Midbrain (tissue), 1 donor: Measurements from ENCODE around the gene SERINC3.

ENCODE experiments used
- DNase-seq: peaks from one replicate; lab custom pipeline; 2025; lab: John Stamatoyannopoulos, UW

SERINC3 gene

DNA sequence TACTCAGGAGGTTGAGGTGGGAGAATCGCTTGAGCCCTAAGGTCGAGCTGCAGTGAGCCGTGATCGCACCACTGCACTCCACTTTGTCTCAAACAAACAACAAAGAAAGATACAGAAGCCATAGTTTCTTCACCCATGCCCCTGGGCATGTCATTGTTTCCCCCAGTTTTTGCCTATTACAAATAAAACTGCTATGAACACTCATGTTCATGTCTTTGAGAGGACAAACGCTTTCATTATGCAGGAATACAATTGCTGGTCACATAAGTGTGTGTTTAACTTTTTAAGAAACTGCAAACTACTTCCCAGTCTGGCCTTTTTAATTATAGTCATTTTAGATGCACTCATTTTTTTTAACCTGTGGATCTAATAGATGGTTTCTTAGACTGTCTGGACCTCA, 58.4 kb downstream of the SERINC3 start:
- DNase-seq: no peak

GRCh38 chr20:44461803-44462174, 60.1 kb downstream of the SERINC3 start:
- no peak for DNase-seq

DNA sequence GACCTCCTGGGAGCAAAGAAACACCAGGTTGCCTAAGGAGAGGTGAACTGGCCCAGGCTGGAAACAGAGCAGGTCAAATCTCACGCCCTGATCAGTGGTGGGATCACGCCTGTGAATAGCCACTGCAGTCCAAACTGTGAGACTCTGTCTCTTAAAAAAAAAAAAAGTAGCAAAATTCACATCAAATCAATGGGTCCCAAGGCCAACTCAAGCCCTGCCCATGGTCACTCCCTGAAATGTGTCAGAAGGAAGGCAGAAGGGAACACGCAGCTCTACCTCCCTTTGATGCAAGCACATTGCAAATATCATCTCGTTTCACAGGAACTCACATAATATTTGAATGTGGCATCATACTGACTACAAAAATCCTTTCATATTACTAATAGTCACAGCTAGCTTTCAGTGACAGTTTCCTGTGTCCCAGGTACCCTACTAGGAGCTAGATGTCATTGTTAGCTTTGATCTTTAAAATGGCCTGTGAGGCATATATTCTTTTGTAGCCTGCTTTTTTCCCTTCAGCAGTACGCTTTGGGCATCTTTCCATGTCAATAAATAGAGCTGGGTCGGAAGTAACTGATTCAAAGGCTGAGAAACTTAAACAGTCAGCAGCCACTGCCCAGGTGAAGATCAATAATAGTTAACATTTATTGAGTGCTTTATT, 60.6 kb downstream of the SERINC3 start:
- DNase-seq: no peak

DNA sequence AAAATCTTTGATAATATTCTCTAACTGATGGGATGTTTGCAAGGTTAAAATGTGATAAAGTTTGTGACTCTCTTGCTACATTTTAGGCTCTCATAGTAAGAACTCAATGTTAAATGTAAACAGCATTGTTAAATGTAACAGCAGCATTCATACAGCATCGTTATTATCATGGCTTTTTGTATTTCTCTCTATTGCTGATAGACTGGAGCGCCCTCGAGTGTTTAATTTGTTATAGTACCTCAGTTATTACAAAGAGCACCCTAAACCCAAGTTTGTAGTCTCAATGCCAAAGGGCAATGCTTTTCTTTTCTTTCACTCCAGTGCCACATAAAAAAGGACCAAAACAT, 61.1 kb downstream of the SERINC3 start:
- DNase-seq: no peak

DNA sequence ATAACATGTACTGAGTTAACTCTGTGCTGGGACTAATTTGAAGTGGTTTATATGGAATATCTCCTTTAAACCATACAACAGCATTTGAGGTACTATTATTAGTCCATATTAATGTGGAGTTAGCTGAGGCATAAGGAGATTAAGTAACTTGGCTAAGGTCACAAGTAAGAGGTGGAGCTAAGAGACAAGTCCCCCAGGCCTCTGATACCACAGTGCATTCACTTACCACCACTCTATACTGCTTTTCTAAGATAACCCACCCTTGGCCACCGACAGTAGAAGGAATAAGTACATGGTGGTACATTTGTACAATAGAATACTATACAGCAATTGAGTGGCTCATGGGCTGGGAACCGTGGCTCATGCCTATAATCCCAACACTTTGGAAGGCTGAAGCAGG, 62.6 kb downstream of the SERINC3 start:
- no peak for DNase-seq

DNA sequence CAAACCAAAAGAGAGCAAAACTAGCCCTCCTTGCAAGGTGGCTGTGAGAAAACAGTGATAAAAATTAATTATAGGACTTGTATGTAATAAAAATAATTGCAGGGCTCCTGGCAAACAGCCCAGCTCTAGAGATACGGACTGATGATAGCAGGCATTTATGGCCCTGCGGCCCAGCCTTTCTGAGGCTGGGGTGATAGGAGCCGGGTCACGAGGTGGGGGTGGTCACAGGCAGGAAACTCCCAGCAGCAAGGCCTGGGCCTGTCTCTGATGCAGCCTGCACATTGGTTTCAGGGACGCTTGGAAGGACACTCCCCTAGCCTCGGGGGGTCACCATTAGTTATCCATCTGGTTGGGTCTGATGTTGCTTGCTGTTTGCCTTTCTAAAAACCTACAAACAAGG, 64.9 kb downstream of the SERINC3 start:
- no peak for DNase-seq

DNA sequence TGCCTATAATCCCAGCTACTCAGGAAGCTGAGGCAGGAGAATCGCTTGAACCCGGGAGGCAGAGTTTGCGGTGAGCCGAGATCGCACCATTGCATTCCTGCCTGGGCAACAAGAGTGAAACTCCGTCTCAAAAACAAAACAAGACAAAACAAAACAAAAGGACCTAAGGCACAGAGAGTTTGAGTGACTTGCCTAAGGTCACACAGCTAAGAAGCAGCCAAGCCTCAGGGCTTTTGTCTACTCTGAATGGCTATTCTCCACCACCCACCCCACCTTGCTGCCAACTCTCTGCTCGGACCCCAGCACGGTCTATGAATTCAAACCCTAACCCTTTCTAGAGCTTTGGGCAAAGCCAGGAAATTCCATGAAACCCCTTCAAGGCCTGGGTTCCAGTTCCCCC, 65.3 kb downstream of the SERINC3 start:
- no peak for DNase-seq

DNA sequence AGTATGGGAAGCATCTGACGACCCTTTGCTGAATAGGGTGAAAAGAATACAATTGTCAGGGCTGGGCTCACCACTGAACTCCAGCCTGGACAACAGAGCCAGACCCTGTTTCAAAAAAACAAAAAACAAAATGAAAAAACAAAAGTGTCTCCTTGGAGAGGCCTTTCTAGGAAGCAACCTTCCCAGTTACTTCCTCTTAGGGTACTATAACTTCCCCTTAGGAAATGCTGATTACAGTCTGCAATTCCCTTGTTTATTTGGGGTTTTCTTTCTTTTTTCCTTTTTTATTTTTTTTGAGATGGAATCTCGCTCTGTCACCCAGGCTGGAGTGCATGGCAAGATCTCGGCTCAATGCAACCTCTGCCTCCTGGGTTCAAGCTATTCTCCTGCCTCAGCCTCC, 66.7 kb downstream of the SERINC3 start:
- DNase-seq: no peak

GRCh38 chr20:44454306-44454963, 67.4 kb downstream of the SERINC3 start:
- DNase-seq: no peak

DNA sequence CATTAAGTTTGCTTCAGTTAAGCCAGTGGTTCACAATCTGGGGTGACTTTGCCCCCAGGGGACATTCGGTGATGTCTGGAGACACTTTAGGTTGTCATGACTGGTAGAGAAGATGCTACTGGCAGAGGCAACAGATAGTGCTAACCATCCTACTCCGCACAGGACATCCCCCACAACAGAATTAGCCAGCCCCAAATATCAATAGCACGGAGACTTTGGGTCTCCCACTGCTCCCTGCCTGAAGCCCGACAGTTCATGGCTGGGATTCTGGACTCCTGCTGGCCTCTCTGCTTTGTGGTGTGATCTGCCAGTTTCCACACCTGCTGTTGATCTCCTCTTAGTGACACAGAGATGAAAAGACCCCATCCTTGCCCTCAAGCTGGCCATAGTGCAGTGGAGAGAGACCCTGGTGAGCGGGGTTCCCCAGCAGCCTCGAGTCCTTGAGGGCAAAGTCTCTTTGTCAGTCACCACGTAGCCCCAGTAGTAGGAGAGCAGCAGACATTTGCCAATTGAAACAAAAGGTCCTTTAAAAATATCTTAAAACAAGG, 70.9 kb downstream of the SERINC3 start:
- DNase-seq: no peak

DNA sequence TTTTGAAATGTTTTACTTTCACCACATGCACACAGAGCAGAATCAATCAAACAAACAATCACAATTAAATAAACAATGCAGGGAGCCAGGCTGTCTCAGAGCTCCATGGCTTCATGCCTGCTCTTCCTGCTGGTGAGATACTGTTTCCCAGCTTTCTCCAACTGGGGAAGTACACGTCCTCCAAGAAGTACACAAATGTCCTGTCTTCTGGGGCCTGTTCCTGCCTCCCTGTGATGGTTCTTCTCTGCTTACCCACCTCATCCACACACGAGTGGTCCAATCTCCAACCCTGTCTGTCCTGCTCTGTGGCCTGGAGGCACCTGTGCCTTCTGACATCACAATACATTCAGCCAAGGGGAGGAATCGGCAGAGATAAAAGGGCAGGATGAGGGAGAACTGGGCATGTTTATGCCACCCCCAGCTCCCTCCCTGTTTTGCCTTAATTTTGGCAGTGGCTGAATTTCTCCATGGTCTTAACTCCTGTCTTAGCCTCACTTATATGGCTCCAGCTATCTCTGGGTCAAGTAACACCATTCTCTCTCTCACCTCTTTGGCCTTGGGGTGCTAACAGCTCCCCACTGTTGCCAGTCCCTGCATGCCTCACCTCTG, 71.5 kb downstream of the SERINC3 start:
- DNase-seq: no peak

DNA sequence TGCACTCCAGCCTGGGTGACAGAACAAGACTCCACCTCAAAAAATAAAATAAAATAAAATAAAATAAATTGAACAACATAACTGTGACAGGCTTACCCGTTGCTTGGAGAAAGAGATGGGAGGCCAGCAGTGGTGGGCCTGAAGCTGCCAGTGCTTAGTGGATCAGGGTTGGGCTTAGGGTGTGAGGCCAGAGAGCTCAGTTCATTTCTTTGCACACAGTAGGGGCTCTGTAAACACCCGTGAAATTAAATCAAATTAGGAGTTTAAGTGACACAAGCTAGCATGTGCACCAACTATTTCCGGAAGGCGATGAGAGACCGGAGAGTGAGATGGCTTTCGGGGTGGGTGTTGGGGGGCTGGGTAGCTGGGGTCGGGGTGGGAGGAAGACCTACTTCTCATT, 72.0 kb downstream of the SERINC3 start:
- DNase-seq: no peak

DNA sequence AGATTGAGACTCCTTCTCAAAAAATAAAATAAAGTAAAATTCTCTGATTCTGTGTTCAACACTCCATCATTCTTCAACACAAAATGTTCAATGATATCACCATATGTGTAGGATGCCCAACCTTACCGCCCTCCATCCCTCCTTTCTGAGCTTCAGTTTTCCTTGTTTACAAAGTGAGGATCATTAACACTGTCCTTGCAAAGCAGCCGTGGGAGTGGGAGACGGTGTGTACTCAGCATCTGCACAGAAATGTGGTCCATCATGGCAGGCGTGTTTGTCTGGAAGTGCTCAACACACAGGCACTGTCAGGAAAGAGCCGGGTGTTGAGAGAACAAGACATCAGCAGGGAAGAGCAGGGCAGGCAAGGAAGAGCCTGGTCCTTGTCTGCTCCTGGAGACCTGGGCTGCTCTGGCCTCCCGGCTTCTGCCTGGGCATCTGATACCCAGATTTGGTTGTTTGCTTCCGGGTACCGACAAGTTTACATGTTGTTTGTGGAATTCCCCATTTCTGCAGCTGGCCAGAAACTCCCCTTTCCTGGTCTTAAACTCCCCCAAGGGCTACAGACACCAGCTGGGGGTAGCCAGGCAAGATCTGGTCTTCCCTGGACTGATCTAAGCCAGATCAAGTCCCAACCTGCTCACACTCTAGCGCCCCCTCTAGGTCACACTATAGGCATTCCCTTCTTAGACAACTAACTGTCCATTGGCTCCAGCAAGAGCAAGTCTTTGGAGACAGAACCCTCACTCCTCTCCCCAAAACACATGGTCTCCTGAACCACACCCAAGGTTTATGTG, 72.9 kb downstream of the SERINC3 start:
- DNase-seq: no peak

DNA sequence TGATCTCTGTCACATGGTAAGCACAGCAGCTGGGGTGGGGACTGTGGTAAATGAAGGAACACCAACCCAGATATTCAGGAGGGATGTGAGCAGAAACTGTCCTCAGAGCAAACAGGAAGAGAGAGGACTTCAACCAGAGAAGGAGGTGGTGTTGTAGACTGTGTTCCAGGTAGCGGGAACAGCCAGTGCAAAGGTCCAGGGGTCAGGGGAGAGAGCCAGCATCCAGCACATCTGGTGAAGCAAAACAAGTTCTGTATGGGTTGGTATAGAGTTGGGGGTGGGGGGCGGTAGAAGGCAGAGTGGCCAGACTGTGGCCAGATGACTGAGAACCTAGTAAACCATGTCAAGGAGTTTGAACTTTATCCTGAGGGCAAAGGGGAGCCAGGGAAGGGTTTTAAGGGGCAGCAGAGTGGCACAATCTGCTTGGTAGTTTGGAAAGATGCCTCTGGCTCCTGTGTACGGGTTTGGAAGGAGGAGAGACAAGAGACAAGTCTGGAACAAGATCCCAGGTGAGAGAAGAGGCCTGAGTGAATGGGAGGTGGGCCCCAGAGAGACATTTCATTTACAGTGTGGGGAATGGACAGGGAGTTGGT, 73.9 kb downstream of the SERINC3 start:
- no peak for DNase-seq
